SIG-M5 treated with dmso at 0.1 percent for 504 hours (cell line): ENCODE data around the gene MEOX1.
"Not testable (repeated sequence)": the region's sequence is repeated elsewhere in the genome, so short reads cannot be mapped to it uniquely, and the experiment has no call there.

Source experiments
- DNase-seq: peaks from one replicate; lab custom pipeline; 2025; ENCODE audit not compliant: unreplicated experiment; lab: John Stamatoyannopoulos, UW

Gene MEOX1

GRCh38 chr17:43619705-43620104 lies 42.0 kb downstream of the MEOX1 start:
- no peak for DNase-seq

GRCh38 chr17:43618276-43618675 lies 43.4 kb downstream of the MEOX1 start:
- DNase-seq: no peak

- no peak for DNase-seq
Observed at GRCh38 chr17:43616852-43617251, 44.9 kb downstream of the MEOX1 start.

- DNase-seq: no peak
Observed at GRCh38 chr17:43616421-43616820, 45.3 kb downstream of the MEOX1 start.

GRCh38 chr17:43616029-43616351 lies 45.7 kb downstream of the MEOX1 start:
- no peak for DNase-seq

GRCh38 chr17:43615330-43616028 lies 46.2 kb downstream of the MEOX1 start:
- DNase-seq: peak; percentile 88

- no peak for DNase-seq
Observed at GRCh38 chr17:43614561-43614960, 47.2 kb downstream of the MEOX1 start.

GRCh38 chr17:43613917-43614316 lies 47.8 kb downstream of the MEOX1 start:
- no peak for DNase-seq

- DNase-seq: no peak
Observed at GRCh38 chr17:43612515-43612914, 49.2 kb downstream of the MEOX1 start.

GRCh38 chr17:43611230-43611969 lies 50.3 kb downstream of the MEOX1 start:
- DNase-seq: no peak

GRCh38 chr17:43609613-43610385 lies 51.9 kb downstream of the MEOX1 start:
- no peak for DNase-seq

- DNase-seq: no peak
Observed at GRCh38 chr17:43608313-43608712, 53.4 kb downstream of the MEOX1 start.

GRCh38 chr17:43604549-43604948 lies 57.2 kb downstream of the MEOX1 start:
- no peak for DNase-seq

- DNase-seq: no peak
Observed at GRCh38 chr17:43603321-43603720, 58.4 kb downstream of the MEOX1 start.

- DNase-seq: not testable (repeated sequence)
Observed at GRCh38 chr17:43602556-43602955, 59.2 kb downstream of the MEOX1 start.

GRCh38 chr17:43601280-43602039 lies 60.3 kb downstream of the MEOX1 start:
- DNase-seq: no peak

GRCh38 chr17:43599835-43600234 lies 61.9 kb downstream of the MEOX1 start:
- peak; percentile 78 for DNase-seq

- DNase-seq: no peak
Observed at GRCh38 chr17:43599046-43599395, 62.7 kb downstream of the MEOX1 start.

- no peak for DNase-seq
Observed at GRCh38 chr17:43598357-43599045, 63.2 kb downstream of the MEOX1 start.

GRCh38 chr17:43597624-43598356 lies 63.9 kb downstream of the MEOX1 start:
- no peak for DNase-seq
